Memory B cell (primary cell): ENCODE data around the gene NMNAT2.
"Not testable (repeated sequence)": the region's sequence is repeated elsewhere in the genome, so short reads cannot be mapped to it uniquely, and the experiment has no call there.

Experiments
- ATAC-seq: fragments of 150-1000 bp; cut with Tn5 transposase; 2 replicates; pipeline ENCODE4 v1.10.0; 2021; ENCODE audit warnings: low read depth, mild to moderate bottlenecking, moderate library complexity
- DNase-seq, 2 donors: peaks; one replicate each; pipeline ENCODE4 v3.0.0; 2022; ENCODE audit warnings: low spot score in 2 of 2
- H3K27ac Mint-ChIP-seq: one replicate; pipeline ENCODE4 v1.8.0; 2022; ENCODE audit warnings: mild to moderate bottlenecking, moderate library complexity, mixed read lengths
- H3K27me3 Mint-ChIP-seq: one replicate; pipeline ENCODE4 v1.8.0; 2022; ENCODE audit warnings: mixed read lengths
- H3K36me3 Mint-ChIP-seq: one replicate; pipeline ENCODE4 v1.8.0; 2022; ENCODE audit warnings: mild to moderate bottlenecking, mixed read lengths
- H3K4me1 Mint-ChIP-seq: one replicate; pipeline ENCODE4 v1.8.0; 2022; ENCODE audit warnings: mixed read lengths
- H3K4me3 Mint-ChIP-seq: one replicate; pipeline ENCODE4 v1.8.0; 2022; ENCODE audit warnings: mild to moderate bottlenecking, moderate library complexity, mixed read lengths
- H3K9me3 Mint-ChIP-seq: one replicate; pipeline ENCODE4 v1.8.0; 2022; ENCODE audit warnings: mixed read lengths

The NMNAT2 gene

DNA sequence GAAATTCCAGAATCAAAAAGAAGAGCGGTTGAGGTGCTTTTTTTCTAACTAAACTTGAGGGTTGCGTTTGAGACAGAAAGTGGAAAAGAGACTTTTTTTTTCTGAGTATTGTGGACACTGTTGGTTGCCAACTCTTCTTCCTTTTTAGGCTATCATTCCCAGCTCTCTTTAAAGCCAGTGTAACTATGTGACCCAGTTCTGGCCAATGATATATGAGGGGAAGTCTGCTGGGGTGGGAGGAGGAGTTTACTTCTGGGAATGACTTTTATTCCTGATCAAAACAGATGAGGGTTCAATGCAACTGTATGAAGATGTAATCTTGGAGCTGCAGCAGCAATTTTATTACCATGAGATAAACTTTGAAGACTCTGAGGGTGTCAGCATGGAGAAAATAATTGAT is 17.3 kb upstream of the NMNAT2 start:
- Mint-ChIP-seq H3K27me3 (peaks cover 15% of the 10 kb centered on the region), H3K9me3 (peaks cover 2% of the 10 kb centered on the region), H3K4me3 (no peak overlapping the region), H3K36me3 (no peaks in the 10 kb centered on the region), H3K27ac (no peak overlapping the region), H3K4me1 (no peaks in the 10 kb centered on the region)
- no peak for DNase-seq
- no peak for ATAC-seq

DNA sequence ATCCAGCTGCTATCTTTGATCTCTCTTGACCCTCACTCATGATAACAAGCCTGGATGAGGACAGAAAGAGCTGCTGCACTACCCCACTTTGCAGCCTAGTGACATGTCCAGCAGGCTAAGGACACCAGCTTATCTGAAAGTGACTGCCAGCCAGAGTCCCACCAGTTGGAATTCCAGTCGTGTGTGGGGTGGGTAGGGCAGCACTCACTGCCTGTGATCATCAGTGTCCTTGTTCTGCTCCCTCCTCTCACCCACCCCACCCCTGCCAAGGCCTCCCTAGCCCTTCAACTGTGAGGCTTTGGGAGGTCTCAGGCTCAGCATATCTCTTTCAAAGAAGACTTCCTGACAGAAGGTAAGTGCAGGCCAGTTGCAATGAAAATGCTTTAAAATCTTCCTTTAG is 15.5 kb upstream of the NMNAT2 start:
- ATAC-seq (no peak), DNase-seq (no peak)
- Mint-ChIP-seq H3K4me3 (no peak overlapping the region), H3K9me3 (peaks cover 2% of the 10 kb centered on the region), H3K27me3 (peaks cover 14% of the 10 kb centered on the region), H3K4me1 (no peaks in the 10 kb centered on the region), H3K36me3 (no peaks in the 10 kb centered on the region), H3K27ac (no peak overlapping the region)

DNA sequence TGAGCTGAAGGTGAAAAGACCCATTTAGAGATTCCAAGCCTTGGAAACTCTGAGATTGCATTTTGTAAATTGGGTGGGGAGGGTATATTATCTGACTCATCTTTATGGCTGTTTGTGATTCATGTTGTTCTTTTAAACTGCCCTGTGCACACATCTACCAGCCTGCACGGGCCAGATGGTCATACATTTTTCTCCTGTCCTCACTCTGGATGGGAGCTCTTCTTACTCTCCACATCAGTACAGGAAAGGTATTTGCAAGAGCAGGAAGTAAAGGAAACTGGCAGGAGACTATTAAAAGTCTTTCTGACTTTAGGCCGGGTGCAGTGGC is 14.3 kb upstream of the NMNAT2 start:
- DNase-seq (no peak), ATAC-seq (no peak)
- H3K4me1 Mint-ChIP-seq, result no peaks in the 10 kb centered on the region
- no peak overlapping the region for H3K27ac Mint-ChIP-seq
- no peaks in the 10 kb centered on the region for H3K36me3 Mint-ChIP-seq
- H3K4me3 Mint-ChIP-seq, result no peak overlapping the region
- H3K9me3 Mint-ChIP-seq, result no peaks in the 10 kb centered on the region
- peaks cover 12% of the 10 kb centered on the region for H3K27me3 Mint-ChIP-seq

DNA sequence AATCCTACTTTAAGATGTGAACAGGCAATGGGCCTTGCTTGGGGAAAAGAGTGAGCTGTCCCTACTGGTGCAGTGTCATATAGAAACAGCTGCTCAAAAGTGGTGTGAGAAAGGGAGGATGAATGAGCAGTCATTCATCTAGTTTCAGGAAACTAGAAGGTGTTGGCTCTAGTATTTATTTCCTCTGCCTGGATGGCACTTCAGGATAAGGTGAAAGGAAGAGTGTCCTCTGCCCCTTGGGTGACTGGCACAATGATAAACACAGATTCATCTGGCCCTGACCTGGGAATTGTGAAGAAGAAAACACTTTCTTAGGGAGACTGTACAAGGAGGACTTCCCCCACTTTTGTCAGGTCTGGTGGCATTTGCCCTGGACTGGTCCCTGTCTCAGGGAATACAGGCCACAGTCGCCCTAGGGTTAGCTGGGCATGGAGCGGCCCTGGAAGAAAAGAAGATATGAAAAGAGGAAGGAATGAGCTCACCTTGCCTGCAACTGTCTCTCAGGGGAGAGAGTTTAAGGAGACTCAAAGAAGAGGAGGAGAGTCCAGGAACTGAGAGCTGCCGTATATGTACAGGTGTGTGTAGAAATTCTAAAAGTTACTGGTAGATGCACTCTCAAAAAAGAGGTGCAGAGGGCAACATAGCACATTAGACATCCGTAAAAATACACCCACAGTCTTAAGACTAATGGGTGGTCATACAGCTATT is 13.8 kb upstream of the NMNAT2 start:
- DNase-seq, result no peak
- Mint-ChIP-seq H3K4me3 (no peak overlapping the region), H3K27ac (no peak overlapping the region), H3K36me3 (no peaks in the 10 kb centered on the region), H3K27me3 (peaks cover 12% of the 10 kb centered on the region), H3K4me1 (no peaks in the 10 kb centered on the region), H3K9me3 (no peaks in the 10 kb centered on the region)
- no peak for ATAC-seq

DNA sequence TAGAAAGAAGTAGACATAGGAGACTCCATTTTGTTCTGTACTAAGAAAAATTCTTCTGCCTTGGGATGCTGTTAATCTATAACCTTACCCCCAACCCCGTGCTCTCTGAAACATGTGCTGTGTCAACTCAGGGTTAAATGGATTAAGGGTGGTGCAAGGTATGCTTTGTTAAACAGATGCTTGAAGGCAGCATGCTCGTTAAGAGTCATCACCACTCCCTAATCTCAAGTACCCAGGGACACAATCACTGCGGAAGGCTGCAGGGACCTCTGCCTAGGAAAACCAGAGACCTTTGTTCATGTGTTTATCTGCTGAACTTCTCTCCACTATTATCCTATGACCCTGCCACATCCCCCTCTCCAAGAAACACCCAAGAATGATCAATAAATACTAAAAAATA is 9.4 kb upstream of the NMNAT2 start:
- not testable (repeated sequence) for H3K4me3 Mint-ChIP-seq, H3K9me3 Mint-ChIP-seq, H3K27ac Mint-ChIP-seq, H3K4me1 Mint-ChIP-seq, H3K36me3 Mint-ChIP-seq, ATAC-seq, DNase-seq
- H3K27me3 Mint-ChIP-seq, result peaks cover 10% of the 10 kb centered on the region

DNA sequence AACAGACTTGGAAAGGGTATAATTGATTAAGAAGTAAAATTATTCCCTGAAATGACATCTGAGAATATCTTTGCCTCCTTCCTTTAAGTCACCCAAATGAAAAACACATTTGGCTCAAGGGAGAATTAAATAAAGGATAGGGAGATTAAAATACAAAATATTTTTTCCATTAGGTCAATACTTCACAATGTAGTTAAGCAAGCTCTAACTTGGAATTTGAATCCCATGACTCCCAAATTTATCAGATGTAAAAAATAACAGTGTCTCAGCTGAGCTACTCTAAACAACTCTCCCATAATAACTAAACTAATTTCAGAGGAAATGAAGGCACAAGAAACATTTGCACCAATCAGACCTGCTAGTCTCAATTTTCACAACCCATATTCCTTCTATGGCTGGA is 6.5 kb upstream of the NMNAT2 start:
- Mint-ChIP-seq H3K4me1 (no peaks in the 10 kb centered on the region), H3K27ac (no peak overlapping the region)

DNA sequence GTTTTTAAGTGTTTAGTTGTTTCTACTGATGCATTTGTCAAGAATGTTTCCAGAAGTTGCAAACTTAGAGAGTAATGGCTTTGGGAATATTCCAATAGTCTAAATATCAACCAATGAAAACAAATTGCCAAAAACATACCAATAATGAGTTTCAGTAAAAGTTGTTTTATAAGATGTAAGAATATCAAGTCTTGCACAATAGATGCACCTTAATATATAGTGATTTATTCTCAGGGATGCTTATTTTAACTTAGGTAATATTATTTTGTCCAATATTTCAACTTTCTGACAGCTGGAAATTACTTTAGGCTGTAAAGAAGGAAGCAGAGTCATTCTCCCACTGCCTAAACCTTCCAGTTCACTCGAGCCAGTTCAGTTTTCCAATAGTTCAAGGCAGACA is 5.4 kb upstream of the NMNAT2 start:
- DNase-seq, result no peak
- Mint-ChIP-seq H3K27me3 (peaks cover 16% of the 10 kb centered on the region), H3K4me1 (peaks cover 2% of the 10 kb centered on the region), H3K27ac (no peak overlapping the region), H3K36me3 (no peaks in the 10 kb centered on the region), H3K4me3 (no peak overlapping the region), H3K9me3 (peaks cover 1% of the 10 kb centered on the region)
- no peak for ATAC-seq

More for the DNA sequence above, 6.5 kb upstream of the NMNAT2 start:
- H3K4me3 Mint-ChIP-seq, result no peak overlapping the region
- ATAC-seq (no peak), DNase-seq (no peak)
- peaks cover 10% of the 10 kb centered on the region for H3K27me3 Mint-ChIP-seq
- no peaks in the 10 kb centered on the region for H3K36me3 Mint-ChIP-seq
- peaks cover 1% of the 10 kb centered on the region for H3K9me3 Mint-ChIP-seq

DNA sequence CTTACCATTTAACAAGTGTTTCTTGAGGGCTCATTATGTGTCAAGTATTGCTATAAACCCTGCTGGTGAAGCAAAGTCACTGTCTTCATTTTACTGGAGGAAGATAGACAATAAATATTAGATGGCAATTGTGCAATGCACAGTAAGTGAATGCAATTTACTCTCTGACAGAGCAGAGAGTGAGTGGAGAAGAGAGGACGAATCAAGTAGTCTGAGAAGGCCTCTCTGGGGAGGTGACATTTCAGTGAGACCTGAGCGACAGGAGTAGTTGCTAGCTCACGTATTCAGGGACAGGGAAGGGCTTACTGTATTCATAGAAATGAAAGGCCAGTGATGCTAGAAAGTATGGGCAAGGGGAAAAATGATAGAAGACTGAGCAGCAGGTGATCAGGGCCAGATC is 1.2 kb upstream of the NMNAT2 start:
- Mint-ChIP-seq H3K27me3 (peaks cover 31% of the 10 kb centered on the region), H3K4me3 (no peak overlapping the region), H3K9me3 (no peaks in the 10 kb centered on the region), H3K4me1 (peaks cover 24% of the 10 kb centered on the region), H3K36me3 (no peaks in the 10 kb centered on the region), H3K27ac (no peak overlapping the region)
- ATAC-seq (no peak), DNase-seq (no peak)

DNA sequence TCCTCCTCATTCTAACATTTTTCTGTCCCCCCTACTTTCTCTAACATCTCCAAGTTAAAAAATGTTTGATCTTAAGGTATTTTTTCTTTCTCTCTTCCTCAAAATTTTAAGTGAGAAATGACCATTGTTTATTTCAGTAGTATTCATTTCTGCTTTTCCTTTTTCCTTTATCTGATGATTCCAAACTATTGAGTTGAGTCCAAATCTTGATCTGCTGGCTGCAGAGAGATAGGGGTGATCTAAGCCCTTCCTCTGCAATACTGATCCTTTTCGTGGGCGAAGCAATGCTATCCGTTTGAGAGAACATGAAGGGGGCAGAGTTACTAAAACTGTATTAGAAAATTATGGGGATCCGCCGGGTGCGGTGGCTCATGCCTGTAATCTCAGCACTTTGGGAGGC is 516 bp upstream of the NMNAT2 start:
- ATAC-seq, result no peak
- Mint-ChIP-seq H3K4me3 (peak overlapping the region; percentile 57), H3K36me3 (no peaks in the 10 kb centered on the region), H3K27ac (no peak overlapping the region), H3K27me3 (peaks cover 34% of the 10 kb centered on the region), H3K4me1 (peaks cover 24% of the 10 kb centered on the region), H3K9me3 (no peaks in the 10 kb centered on the region)
- DNase-seq, result no peak

DNA sequence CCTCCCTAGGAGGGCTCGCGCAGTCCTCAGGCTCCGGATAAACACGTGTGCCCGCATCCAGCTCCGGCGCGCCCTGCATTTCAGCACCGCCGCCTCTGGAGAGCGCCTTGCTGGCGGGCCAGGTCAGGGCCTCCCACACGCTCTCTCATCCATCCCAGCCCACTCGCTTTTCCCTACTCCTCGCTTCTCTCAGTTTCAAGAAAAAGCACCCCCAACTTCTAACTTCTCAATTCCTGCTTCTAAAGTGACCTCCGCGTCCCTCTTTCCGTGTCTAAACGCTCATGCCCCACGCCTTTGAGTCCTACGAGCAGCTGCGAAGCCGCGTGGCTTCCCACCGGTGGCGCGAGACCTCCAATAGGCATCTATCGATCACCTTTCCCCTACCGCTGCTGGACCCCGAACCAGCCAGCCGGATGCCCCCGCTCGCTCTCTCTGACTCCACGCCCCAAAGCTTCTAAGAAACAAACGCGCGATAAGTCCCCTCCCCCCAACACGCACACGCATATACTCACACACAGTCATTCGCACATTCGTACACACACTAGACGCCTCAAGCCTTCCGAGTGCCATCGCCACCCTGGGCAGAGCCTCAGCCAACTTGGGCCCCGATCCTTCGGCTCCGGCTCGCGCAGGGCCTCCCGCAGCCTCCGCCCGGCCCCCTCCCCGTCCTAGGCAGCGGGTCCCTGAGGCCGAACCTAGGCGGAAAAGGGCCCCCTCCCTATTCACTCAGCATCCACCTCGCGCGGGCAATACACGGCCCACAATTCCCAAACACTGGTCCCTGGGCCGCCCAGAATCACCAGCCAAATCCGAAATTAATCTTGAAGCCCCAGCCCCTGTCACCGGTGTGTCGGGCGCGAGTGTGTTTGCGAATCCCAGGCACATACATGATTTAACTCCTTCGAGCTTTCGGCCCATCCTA is 1.1 kb downstream of the NMNAT2 start:
- Mint-ChIP-seq H3K4me1 (peaks cover 24% of the 10 kb centered on the region), H3K9me3 (no peaks in the 10 kb centered on the region), H3K4me3 (peak overlapping the region; percentile 47), H3K36me3 (no peaks in the 10 kb centered on the region), H3K27ac (no peak overlapping the region), H3K27me3 (peaks cover 31% of the 10 kb centered on the region)
- ATAC-seq (peak; percentile 42), DNase-seq (peak in 1 of 2 donors; percentile 22)

DNA sequence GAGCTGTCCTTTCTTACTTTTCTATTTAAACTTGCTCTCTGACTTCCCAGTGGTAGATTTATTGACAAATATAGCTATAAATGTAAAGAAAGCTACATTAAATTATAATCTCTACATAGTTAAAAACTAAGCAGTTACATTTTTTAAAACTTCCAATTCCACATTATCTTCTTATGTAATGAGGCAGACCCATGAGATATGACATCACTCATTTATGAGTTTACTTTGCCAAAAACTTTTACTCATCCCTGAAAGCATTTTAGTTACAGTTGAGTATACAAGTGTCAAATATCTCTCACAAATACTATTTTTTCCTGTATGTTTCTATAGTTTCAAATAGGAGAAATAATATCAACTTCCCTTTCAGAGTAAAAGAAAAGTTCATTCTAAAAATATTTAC is 3.8 kb downstream of the NMNAT2 start:
- Mint-ChIP-seq H3K27me3 (peaks cover 29% of the 10 kb centered on the region), H3K9me3 (no peaks in the 10 kb centered on the region), H3K4me1 (peaks cover 24% of the 10 kb centered on the region), H3K27ac (no peak overlapping the region), H3K36me3 (no peaks in the 10 kb centered on the region), H3K4me3 (no peak overlapping the region)
- ATAC-seq (no peak), DNase-seq (no peak)

DNA sequence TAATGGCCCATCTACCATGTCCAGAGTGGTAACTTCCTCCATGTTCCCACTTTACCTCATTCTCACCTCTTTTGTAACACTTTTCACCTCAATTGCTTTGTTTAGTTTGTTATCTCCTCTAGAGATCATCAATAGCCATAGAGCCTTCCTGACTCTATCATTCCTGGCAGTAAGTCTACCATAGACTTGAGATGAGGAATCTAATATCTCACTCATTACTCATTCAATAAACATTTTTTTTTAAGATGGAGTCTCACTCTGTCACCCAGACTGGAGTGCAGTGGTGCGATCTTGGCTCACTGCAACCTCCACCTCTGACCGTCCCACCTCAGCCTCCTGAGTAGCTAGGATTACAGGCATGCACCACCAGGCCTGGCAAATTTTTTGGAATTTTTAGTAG is 7.1 kb downstream of the NMNAT2 start:
- Mint-ChIP-seq H3K36me3 (no peaks in the 10 kb centered on the region), H3K27ac (no peak overlapping the region), H3K9me3 (no peaks in the 10 kb centered on the region), H3K27me3 (peaks cover 9% of the 10 kb centered on the region), H3K4me3 (no peak overlapping the region), H3K4me1 (peaks cover under 1% of the 10 kb centered on the region)
- no peak for ATAC-seq
- no peak for DNase-seq

DNA sequence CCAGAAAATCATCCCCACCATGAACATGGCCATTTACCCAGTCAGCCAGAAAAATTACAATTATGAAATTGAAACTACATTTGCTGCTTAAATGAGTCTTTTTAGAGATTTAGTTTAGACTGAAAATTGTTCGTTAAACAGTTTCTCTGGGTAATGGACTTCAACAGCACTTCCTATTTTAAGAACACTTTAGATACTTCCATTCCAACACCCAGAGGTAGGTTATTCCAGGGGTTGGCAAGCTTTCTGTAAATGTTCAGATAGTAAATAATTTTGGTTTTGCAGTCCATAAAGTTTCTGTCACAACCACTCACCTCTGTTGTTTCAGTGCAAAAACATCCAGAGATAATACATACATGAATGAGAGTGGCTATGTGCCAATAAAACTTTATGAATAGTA is 10.2 kb downstream of the NMNAT2 start:
- no peak for DNase-seq
- ATAC-seq, result no peak
- H3K27me3 Mint-ChIP-seq, result peaks cover 16% of the 10 kb centered on the region

DNA sequence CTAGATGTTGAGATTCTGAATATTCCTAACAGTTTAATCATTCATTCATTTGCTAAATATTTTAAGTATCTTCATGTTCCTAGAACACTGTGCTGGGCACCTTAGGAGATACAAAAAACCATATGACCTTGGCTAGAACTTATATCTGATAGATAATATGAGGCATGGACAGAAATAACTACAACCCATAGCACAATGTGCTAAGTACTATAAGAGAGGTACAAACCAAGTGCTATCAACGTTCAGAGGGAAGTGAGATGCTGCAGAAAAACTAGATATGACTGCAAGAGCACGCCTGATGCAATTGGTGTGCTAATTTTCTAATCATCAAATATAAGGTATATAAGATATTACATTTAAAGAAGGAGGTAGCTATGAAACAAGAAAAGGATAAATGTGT is 10.7 kb downstream of the NMNAT2 start:
- Mint-ChIP-seq H3K4me1 (peaks cover 2% of the 10 kb centered on the region), H3K27ac (no peak overlapping the region)
- no peak for DNase-seq

More for the DNA sequence above, 10.2 kb downstream of the NMNAT2 start:
- peaks cover 2% of the 10 kb centered on the region for H3K4me1 Mint-ChIP-seq
- H3K36me3 Mint-ChIP-seq, result no peaks in the 10 kb centered on the region
- H3K4me3 Mint-ChIP-seq, result no peak overlapping the region
- H3K27ac Mint-ChIP-seq, result no peak overlapping the region
- H3K9me3 Mint-ChIP-seq, result no peaks in the 10 kb centered on the region

More for the DNA sequence above, 10.7 kb downstream of the NMNAT2 start:
- ATAC-seq, result no peak
- H3K27me3 Mint-ChIP-seq, result peaks cover 16% of the 10 kb centered on the region
- H3K4me3 Mint-ChIP-seq, result no peak overlapping the region
- H3K36me3 Mint-ChIP-seq, result no peaks in the 10 kb centered on the region
- H3K9me3 Mint-ChIP-seq, result no peaks in the 10 kb centered on the region
